K562 (cell line): ENCODE results near the gene ELF2. TPM values are rescaled to one million over a fixed set of nuclear protein-coding genes. Genes with fewer than 3 reads are reported as not detected.

ENCODE experiments used
- ATF1 ChIP-seq, 2 experiments: fragments of 450-650 bp in 1 of 2; IDR thresholded peaks; 2 replicates each; pipeline ENCODE4 v1.6.1; 2016; ENCODE audit warnings: missing compliant biosample characterization in 1 of 2, missing genetic modification characterization in 1 of 2
- CTBP1 ChIP-seq: fragments of 450-650 bp; IDR thresholded peaks from 2 replicates; pipeline ENCODE4 v1.6.1; 2016; ENCODE audit warnings: borderline replicate concordance
- EP400 ChIP-seq: fragments of 450-650 bp; IDR thresholded peaks from 2 replicates; pipeline ENCODE4 v1.6.1; 2017; ENCODE audit warnings: antibody characterized with exemption, mild to moderate bottlenecking, moderate library complexity
- HCFC1 ChIP-seq: IDR thresholded peaks from 2 replicates; pipeline ENCODE4 v1.6.1; 2012; ENCODE audit warnings: low read depth, low read length, improper control_type of control experiment
- JUNB ChIP-seq: fragments of 450-650 bp; formaldehyde crosslinking; conservative IDR thresholded peaks from 2 replicates; pipeline ENCODE4 v1.4.0; 2020; ENCODE audit warnings: mild to moderate bottlenecking
- KLF10 ChIP-seq: fragments of 250-450 bp; sonication (Bioruptor Pico); IDR thresholded peaks from 2 replicates; pipeline ENCODE4 v1.6.1; 2021; ENCODE audit warnings: matching md5 sums
- NFYB ChIP-seq: IDR thresholded peaks from 2 replicates; pipeline ENCODE4 v1.6.1; 2011; ENCODE audit warnings: mild to moderate bottlenecking, moderate library complexity; ENCODE audit not compliant: insufficient read length; ENCODE audit errors: extremely low read depth
- RBM34 ChIP-seq: fragments of 200-400 bp; formaldehyde crosslinking; IDR thresholded peaks from 2 replicates; pipeline ENCODE4 v1.6.1; 2018; ENCODE audit warnings: low read length, borderline replicate concordance; ENCODE audit not compliant: insufficient read depth
- SAFB ChIP-seq: fragments of 200-400 bp; formaldehyde crosslinking; IDR thresholded peaks from 2 replicates; pipeline ENCODE4 v1.6.1; 2017; ENCODE audit warnings: low read depth, low read length, borderline replicate concordance
- polyA plus RNA-seq, 8 experiments: library from polyadenylated mRNA; depleted of rRNA in 4 of 8; stranded (reverse) in 5 of 8; unstranded in 3 of 8; fragments of >200 nt; fragmentation: Nextera tagmentation in 2 of 8; fragmentation: Illumina TruSeq in 1 of 8; extraction: Ambion mirVana in 2 of 8; extraction: Trizol in 1 of 8; gene quantifications; 2 replicates each; pipeline versions ENCODE4 v1.2.1 to v1.2.3, GENCODE V29; 2011 to 2014; ENCODE audit warnings: inconsistent platforms in 1 of 8, missing spikeins in 1 of 8
- total RNA-seq, 7 experiments: library from RNA; depleted of rRNA in 6 of 7; stranded (reverse); fragments of >200 nt in 6 of 7; fragmentation: Illumina TruSeq in 2 of 7; extraction: Trizol in 2 of 7; gene quantifications; 2 replicates each; pipeline versions ENCODE4 v1.2.1 to v1.2.3, GENCODE V29; 2011 to 2021; ENCODE audit warnings: low replicate concordance in 1 of 7
- TF ChIP-seq, protein P1 (sequence below): fragments of 450-650 bp; IDR thresholded peaks from 2 replicates; pipeline ENCODE4 v1.6.1; 2018; ENCODE audit not compliant: partially characterized antibody
- TF ChIP-seq, protein P2 (sequence below): fragments of 250-450 bp; sonication (Bioruptor Pico); IDR thresholded peaks from 2 replicates; pipeline ENCODE4 v1.5.0; 2020; ENCODE audit warnings: mild to moderate bottlenecking
- TF ChIP-seq, protein P3 (sequence below): conservative IDR thresholded peaks from 2 replicates; pipeline ENCODE4 v1.6.1; 2011; ENCODE audit warnings: low read depth, mild to moderate bottlenecking, low read length; ENCODE audit not compliant: control insufficient read depth
- TF ChIP-seq, protein P4 (sequence below): fragments of 450-650 bp; IDR thresholded peaks from 2 replicates; pipeline ENCODE4 v1.6.1; 2016; ENCODE audit warnings: low read depth

ELF2 gene
- total and polyA plus RNA-seq, 9 of the 15 experiments (the other 6 are each of a cell fraction or from before 2014, with no cell fraction given), result 9.4 to 58.7 (median 41.6) TPM

- TF ChIP-seq SAFB (no peak), EP400 (peak; percentile 53; the same call in 1 of the 2 replicates), ATF1 (CRISPR knock-in tag; IDR thresholded peaks at IDR 0.05) (no peak), ATF1 (tag; IDR thresholded peaks at IDR 0.05) (peak; percentile 52), RBM34 (no peak), NFYB (peak; percentile 34), JUNB (CRISPR knock-in tag) (no peak), KLF10 (CRISPR knock-in tag) (no peak), HCFC1 (0 out of 2 replicates have a peak, but pooled peaks have one; percentile 24), CTBP1 (peak; percentile 91)
- TF ChIP-seq, protein P1, sequence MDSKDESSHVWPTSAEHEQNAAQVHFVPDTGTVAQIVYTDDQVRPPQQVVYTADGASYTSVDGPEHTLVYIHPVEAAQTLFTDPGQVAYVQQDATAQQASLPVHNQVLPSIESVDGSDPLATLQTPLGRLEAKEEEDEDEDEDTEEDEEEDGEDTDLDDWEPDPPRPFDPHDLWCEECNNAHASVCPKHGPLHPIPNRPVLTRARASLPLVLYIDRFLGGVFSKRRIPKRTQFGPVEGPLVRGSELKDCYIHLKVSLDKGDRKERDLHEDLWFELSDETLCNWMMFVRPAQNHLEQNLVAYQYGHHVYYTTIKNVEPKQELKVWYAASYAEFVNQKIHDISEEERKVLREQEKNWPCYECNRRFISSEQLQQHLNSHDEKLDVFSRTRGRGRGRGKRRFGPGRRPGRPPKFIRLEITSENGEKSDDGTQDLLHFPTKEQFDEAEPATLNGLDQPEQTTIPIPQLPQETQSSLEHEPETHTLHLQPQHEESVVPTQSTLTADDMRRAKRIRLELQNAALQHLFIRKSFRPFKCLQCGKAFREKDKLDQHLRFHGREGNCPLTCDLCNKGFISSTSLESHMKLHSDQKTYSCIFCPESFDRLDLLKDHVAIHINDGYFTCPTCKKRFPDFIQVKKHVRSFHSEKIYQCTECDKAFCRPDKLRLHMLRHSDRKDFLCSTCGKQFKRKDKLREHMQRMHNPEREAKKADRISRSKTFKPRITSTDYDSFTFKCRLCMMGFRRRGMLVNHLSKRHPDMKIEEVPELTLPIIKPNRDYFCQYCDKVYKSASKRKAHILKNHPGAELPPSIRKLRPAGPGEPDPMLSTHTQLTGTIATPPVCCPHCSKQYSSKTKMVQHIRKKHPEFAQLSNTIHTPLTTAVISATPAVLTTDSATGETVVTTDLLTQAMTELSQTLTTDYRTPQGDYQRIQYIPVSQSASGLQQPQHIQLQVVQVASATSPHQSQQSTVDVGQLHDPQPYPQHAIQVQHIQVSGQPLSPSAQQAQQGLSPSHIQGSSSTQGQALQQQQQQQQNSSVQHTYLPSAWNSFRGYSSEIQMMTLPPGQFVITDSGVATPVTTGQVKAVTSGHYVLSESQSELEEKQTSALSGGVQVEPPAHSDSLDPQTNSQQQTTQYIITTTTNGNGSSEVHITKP, result no peak
- TF ChIP-seq, protein P2, sequence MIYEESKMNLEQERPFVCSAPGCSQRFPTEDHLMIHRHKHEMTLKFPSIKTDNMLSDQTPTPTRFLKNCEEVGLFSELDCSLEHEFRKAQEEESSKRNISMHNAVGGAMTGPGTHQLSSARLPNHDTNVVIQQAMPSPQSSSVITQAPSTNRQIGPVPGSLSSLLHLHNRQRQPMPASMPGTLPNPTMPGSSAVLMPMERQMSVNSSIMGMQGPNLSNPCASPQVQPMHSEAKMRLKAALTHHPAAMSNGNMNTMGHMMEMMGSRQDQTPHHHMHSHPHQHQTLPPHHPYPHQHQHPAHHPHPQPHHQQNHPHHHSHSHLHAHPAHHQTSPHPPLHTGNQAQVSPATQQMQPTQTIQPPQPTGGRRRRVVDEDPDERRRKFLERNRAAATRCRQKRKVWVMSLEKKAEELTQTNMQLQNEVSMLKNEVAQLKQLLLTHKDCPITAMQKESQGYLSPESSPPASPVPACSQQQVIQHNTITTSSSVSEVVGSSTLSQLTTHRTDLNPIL, result no peak
- TF ChIP-seq, protein P3, sequence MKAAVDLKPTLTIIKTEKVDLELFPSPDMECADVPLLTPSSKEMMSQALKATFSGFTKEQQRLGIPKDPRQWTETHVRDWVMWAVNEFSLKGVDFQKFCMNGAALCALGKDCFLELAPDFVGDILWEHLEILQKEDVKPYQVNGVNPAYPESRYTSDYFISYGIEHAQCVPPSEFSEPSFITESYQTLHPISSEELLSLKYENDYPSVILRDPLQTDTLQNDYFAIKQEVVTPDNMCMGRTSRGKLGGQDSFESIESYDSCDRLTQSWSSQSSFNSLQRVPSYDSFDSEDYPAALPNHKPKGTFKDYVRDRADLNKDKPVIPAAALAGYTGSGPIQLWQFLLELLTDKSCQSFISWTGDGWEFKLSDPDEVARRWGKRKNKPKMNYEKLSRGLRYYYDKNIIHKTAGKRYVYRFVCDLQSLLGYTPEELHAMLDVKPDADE, result no peak
- TF ChIP-seq, protein P4, sequence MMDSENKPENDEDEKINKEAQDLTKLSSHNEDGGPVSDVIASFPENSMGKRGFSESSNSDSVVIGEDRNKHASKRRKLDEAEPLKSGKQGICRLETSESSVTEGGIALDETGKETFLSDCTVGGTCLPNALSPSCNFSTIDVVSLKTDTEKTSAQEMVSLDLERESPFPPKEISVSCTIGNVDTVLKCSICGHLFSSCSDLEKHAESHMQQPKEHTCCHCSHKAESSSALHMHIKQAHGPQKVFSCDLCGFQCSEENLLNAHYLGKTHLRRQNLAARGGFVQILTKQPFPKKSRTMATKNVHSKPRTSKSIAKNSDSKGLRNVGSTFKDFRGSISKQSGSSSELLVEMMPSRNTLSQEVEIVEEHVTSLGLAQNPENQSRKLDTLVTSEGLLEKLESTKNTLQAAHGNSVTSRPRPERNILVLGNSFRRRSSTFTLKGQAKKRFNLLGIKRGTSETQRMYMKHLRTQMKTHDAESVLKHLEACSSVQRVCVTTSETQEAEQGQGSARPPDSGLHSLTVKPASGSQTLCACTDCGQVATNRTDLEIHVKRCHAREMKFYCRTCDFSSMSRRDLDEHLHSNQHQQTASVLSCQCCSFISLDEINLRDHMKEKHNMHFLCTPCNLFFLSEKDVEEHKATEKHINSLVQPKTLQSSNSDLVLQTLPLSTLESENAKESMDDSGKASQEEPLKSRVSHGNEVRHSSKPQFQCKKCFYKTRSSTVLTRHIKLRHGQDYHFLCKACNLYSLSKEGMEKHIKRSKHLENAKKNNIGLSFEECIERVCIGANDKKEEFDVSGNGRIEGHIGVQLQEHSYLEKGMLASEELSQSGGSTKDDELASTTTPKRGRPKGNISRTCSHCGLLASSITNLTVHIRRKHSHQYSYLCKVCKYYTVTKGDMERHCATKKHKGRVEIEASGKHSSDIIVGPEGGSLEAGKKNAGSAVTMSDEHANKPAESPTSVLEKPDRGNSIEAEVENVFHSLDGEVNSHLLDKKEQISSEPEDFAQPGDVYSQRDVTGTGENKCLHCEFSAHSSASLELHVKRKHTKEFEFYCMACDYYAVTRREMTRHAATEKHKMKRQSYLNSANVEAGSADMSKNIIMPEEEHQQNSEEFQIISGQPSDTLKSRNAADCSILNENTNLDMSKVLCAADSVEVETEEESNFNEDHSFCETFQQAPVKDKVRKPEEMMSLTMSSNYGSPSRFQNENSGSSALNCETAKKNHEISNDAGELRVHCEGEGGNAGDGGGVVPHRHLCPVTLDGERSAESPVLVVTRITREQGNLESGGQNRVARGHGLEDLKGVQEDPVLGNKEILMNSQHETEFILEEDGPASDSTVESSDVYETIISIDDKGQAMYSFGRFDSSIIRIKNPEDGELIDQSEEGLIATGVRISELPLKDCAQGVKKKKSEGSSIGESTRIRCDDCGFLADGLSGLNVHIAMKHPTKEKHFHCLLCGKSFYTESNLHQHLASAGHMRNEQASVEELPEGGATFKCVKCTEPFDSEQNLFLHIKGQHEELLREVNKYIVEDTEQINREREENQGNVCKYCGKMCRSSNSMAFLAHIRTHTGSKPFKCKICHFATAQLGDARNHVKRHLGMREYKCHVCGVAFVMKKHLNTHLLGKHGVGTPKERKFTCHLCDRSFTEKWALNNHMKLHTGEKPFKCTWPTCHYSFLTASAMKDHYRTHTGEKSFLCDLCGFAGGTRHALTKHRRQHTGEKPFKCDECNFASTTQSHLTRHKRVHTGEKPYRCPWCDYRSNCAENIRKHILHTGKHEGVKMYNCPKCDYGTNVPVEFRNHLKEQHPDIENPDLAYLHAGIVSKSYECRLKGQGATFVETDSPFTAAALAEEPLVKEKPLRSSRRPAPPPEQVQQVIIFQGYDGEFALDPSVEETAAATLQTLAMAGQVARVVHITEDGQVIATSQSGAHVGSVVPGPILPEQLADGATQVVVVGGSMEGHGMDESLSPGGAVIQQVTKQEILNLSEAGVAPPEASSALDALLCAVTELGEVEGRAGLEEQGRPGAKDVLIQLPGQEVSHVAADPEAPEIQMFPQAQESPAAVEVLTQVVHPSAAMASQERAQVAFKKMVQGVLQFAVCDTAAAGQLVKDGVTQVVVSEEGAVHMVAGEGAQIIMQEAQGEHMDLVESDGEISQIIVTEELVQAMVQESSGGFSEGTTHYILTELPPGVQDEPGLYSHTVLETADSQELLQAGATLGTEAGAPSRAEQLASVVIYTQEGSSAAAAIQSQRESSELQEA, result no peak
Observed at GRCh38 chr4:139214039-139214534, 37.1 kb upstream of the ELF2 start (continued).
